ENCODE data around the gene RAPGEF6.

Gene RAPGEF6

DNA sequence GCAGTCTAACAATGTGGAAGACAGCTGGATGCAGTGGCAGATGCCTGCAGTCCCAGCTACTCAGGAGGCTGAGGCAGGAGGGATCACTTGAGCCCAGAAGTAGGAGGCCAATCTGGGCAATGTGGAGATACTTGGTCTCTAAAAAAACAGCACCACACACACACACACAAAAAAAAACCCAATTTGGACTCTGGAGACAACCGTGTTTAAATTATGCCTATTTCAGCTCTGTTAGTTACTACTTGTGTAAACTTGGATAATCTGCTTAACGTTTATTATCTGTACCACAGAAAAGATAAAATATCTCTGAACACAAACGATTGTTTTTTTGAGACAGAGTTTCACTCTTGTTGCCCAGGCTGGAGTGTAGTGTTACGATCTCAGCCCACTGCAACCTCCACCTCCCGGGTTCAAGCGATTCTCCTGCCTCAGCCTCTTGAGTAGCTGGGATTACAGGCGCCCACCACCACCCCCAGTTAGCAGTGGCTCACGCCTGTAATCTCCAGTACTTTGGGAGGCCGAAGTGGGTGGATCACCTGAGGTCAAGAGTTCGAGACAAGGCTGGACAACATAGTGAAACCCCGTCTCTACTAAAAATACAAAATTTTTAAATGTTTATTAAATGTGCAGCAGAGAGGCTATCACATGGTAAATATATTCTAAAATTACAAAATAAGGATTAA lies 17.7 kb downstream of the RAPGEF6 start:
- Histone ChIP-seq H3K4me1 (ENCODE audit: low read length) (no peaks in the 10 kb centered on the region), H4K20me1 (ENCODE audit: insufficient read depth, low read length) (peaks cover 80% of the 10 kb centered on the region), H3K79me2 (ENCODE audit: low read length) (peaks cover 99% of the 10 kb centered on the region), H3K36me3 (replicated peaks; ENCODE audit: low read depth, low read length) (peaks cover 7% of the 10 kb centered on the region), H3K9ac (ENCODE audit: low read length) (no peak overlapping the region), H2AFZ (ENCODE audit: low read depth, low read length) (no peak overlapping the region), H3K4me2 (ENCODE audit: low read length) (no peak overlapping the region), H3K4me3 (ENCODE audit: low read length) (no peak overlapping the region), H3K27ac (ENCODE audit: low read length) (no peak overlapping the region), H3K9me3 (ENCODE audit: insufficient read depth, low read length) (no peaks in the 10 kb centered on the region), H3K27me3 (ENCODE audit: low read depth, low read length) (no peaks in the 10 kb centered on the region)
- TF ChIP-seq, protein P1, sequence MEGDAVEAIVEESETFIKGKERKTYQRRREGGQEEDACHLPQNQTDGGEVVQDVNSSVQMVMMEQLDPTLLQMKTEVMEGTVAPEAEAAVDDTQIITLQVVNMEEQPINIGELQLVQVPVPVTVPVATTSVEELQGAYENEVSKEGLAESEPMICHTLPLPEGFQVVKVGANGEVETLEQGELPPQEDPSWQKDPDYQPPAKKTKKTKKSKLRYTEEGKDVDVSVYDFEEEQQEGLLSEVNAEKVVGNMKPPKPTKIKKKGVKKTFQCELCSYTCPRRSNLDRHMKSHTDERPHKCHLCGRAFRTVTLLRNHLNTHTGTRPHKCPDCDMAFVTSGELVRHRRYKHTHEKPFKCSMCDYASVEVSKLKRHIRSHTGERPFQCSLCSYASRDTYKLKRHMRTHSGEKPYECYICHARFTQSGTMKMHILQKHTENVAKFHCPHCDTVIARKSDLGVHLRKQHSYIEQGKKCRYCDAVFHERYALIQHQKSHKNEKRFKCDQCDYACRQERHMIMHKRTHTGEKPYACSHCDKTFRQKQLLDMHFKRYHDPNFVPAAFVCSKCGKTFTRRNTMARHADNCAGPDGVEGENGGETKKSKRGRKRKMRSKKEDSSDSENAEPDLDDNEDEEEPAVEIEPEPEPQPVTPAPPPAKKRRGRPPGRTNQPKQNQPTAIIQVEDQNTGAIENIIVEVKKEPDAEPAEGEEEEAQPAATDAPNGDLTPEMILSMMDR (IDR thresholded peaks at IDR 0.05; ENCODE audit: low read depth, low read length) = no peak
- no peak for TF ChIP-seq EZH2phosphoT487 (IDR thresholded peaks at IDR 0.05; ENCODE audit: low read depth)

DNA sequence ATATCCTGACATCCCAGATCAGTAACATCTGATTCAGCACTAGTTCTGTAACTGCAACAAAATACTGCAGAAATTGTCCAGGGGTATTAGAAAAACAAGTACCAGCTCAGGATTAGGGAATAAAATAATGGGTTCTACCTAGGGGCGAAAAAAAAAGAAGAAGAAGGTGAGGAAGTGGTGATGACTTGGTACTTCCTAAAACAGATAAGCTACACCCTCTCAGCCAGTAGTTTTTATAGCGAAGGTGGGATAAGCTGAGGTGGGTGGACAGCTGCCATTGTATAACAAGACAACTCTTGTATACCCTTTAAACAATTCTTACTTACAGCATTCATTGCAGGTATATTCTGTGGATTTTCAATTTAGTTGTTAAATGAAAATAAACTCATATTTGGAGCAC lies 19.1 kb downstream of the RAPGEF6 start:
- Histone ChIP-seq H3K4me2 (ENCODE audit: low read length) (no peak overlapping the region), H3K27me3 (ENCODE audit: low read depth, low read length) (no peaks in the 10 kb centered on the region)

DNA sequence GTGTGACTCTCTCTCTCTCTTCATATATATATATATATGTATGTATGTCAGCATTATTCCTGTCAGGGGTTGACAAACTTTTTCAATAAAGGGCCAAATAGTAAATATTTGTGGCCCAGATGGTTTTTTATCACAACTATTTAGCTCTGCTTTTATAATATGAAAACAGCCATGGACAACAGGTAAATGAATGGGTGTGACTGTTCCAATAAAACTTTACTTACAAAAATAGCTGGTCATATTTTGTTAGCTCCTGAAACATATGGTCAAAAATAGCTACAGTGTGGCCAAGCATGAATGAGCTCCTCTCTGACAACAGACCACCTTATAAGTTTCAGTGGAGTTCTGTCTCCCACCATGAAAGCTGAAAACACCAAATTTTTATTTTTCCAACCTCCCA lies 21.6 kb downstream of the RAPGEF6 start:
- Histone ChIP-seq H2AFZ (ENCODE audit: low read depth, low read length) (no peak overlapping the region), H4K20me1 (ENCODE audit: insufficient read depth, low read length) (peaks cover 75% of the 10 kb centered on the region), H3K4me1 (ENCODE audit: low read length) (no peaks in the 10 kb centered on the region), H3K4me3 (ENCODE audit: low read length) (no peak overlapping the region), H3K27me3 (ENCODE audit: low read depth, low read length) (no peaks in the 10 kb centered on the region), H3K27ac (ENCODE audit: low read length) (no peak overlapping the region), H3K9me3 (ENCODE audit: insufficient read depth, low read length) (no peaks in the 10 kb centered on the region), H3K79me2 (ENCODE audit: low read length) (peaks cover 97% of the 10 kb centered on the region), H3K4me2 (ENCODE audit: low read length) (no peak overlapping the region), H3K9ac (ENCODE audit: low read length) (no peak overlapping the region), H3K36me3 (replicated peaks; ENCODE audit: low read depth, low read length) (peaks cover 7% of the 10 kb centered on the region)
- no peak for TF ChIP-seq EZH2phosphoT487 (IDR thresholded peaks at IDR 0.05; ENCODE audit: low read depth)
- TF ChIP-seq, protein P1 (IDR thresholded peaks at IDR 0.05; ENCODE audit: low read depth, low read length) = no peak

More for the DNA sequence above, 19.1 kb downstream of the RAPGEF6 start:
- Histone ChIP-seq H3K4me1 (ENCODE audit: low read length) (no peaks in the 10 kb centered on the region), H3K27ac (ENCODE audit: low read length) (no peak overlapping the region), H2AFZ (ENCODE audit: low read depth, low read length) (no peak overlapping the region), H3K9ac (ENCODE audit: low read length) (no peak overlapping the region), H3K9me3 (ENCODE audit: insufficient read depth, low read length) (no peaks in the 10 kb centered on the region), H3K36me3 (replicated peaks; ENCODE audit: low read depth, low read length) (peaks cover 7% of the 10 kb centered on the region), H3K79me2 (ENCODE audit: low read length) (peaks cover 97% of the 10 kb centered on the region), H3K4me3 (ENCODE audit: low read length) (no peak overlapping the region), H4K20me1 (ENCODE audit: insufficient read depth, low read length) (peaks cover 74% of the 10 kb centered on the region)
- no peak for TF ChIP-seq EZH2phosphoT487 (IDR thresholded peaks at IDR 0.05; ENCODE audit: low read depth)
- TF ChIP-seq, protein P1 (IDR thresholded peaks at IDR 0.05; ENCODE audit: low read depth, low read length) = no peak

DNA sequence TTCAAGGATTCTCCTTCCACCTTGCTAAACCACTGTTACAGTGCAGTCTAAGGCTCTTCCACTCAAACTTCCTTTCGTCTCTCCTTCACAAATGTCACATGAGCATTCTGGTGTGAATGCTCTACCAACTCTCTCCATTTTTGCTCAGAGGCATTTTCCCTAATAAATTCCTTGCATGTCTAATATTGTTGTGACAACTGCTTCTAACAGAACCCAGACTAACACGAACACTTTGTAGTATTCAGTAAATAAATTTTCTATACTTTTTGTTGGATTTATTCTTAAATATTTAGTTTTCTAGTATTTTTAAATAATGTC lies 24.0 kb downstream of the RAPGEF6 start:
- Histone ChIP-seq H3K9ac (ENCODE audit: low read length) (no peak overlapping the region), H3K4me3 (ENCODE audit: low read length) (no peak overlapping the region), H3K27me3 (ENCODE audit: low read depth, low read length) (no peaks in the 10 kb centered on the region), H3K79me2 (ENCODE audit: low read length) (peaks cover 94% of the 10 kb centered on the region), H3K4me1 (ENCODE audit: low read length) (no peaks in the 10 kb centered on the region), H3K27ac (ENCODE audit: low read length) (no peak overlapping the region), H4K20me1 (ENCODE audit: insufficient read depth, low read length) (peaks cover 81% of the 10 kb centered on the region), H3K36me3 (replicated peaks; ENCODE audit: low read depth, low read length) (peaks cover 7% of the 10 kb centered on the region), H3K4me2 (ENCODE audit: low read length) (no peak overlapping the region), H2AFZ (ENCODE audit: low read depth, low read length) (no peak overlapping the region), H3K9me3 (ENCODE audit: insufficient read depth, low read length) (no peaks in the 10 kb centered on the region)
- TF ChIP-seq, protein P1 (IDR thresholded peaks at IDR 0.05; ENCODE audit: low read depth, low read length) = no peak
- no peak for TF ChIP-seq EZH2phosphoT487 (IDR thresholded peaks at IDR 0.05; ENCODE audit: low read depth)
